GM18526 (cell line): ENCODE data around the gene RIPOR3.

Experiments
- POLR2A ChIP-seq: IDR thresholded peaks from 3 replicates; pipeline ENCODE4 v1.6.1; 2011; ENCODE audit not compliant: insufficient read length; ENCODE audit errors: extremely low read depth

The RIPOR3 gene

DNA sequence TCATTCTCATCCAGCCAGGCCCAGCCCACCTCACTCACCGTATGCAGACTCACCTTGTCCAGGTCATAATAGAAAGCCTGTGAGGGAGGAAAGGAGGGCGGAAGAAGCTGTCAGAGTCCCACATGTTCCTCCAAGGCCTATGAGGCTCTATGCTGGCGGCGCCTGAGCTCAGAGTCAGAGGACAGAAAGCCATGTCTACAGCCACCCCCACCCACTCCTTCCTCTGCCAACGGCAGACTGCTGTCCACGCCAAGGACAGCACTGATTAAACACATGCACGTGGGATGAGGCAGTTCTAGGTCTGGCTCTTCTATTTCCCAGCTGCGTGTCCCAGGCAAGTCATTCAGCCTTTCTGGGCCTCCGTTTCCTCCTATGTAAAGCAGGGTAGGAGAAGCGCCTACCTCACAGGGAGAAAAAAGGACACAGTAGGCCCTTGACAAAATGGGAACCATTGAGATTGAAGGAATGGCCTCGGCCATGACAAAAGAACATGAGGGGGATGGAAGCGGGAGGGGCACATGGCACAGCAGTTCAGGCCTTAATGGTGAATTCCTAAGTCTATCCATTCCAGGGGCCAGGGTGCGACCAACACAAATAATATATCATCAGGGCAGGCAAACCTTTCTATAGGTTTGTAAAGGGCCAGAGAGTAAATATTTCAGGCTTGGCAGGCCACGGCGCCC, 80.1 kb downstream of the RIPOR3 start:
- no peak for TF ChIP-seq POLR2A

GRCh38 chr20:50610212-50610718, 81.1 kb downstream of the RIPOR3 start:
- no peak for TF ChIP-seq POLR2A

DNA sequence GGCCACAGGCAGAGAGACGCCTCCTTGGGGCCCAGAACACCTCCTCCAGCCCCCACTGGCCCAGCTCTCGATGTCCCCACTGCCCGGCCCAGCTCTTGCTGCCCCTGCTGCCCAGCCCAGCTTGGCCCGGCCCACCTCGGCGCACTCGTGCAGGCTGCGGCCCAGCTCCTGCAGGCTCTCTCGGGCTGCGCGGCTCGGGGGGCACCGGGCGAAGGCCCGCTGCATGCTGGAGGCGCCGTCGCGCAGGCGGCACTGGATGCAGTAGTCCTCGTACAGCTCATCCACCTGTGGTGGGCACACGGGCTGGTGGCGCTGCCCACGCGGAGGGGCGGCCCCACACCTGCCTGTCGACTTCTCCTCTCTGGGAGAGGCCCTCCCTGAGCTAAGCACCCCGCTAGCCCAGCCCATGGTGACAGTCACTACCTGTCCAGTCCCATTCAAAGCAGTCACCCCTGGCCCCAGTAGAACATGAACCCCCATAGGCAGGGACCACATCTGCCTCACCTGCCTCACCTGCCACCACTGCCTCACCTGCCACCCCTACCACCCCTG, 81.8 kb downstream of the RIPOR3 start:
- no peak for TF ChIP-seq POLR2A

- TF ChIP-seq POLR2A, result no peak
Measured at GRCh38 chr20:50608750-50609104, 82.6 kb downstream of the RIPOR3 start.

GRCh38 chr20:50607850-50608749, 83.2 kb downstream of the RIPOR3 start:
- TF ChIP-seq POLR2A, result no peak

- TF ChIP-seq POLR2A, result no peak
Measured at GRCh38 chr20:50607436-50607835, 83.9 kb downstream of the RIPOR3 start.

DNA sequence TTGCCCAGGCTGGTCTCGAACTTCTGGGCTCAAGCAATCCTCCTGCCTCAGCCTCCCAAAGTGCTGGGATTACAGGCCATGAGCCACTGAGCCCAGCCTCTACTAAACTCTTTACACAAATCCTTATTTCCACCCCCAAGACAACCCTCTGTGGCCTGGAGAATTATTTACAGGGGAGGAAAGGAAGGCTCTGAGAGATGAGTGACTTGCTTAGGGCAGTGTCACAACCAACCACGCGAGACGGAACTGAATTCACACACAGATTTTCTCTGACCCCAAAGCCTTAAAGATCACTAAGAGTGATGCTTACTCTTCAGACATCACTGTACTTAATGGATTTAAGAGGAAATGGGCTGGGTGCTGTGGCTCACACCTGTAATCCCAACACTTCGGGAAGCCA, 86.2 kb downstream of the RIPOR3 start:
- no peak for TF ChIP-seq POLR2A

DNA sequence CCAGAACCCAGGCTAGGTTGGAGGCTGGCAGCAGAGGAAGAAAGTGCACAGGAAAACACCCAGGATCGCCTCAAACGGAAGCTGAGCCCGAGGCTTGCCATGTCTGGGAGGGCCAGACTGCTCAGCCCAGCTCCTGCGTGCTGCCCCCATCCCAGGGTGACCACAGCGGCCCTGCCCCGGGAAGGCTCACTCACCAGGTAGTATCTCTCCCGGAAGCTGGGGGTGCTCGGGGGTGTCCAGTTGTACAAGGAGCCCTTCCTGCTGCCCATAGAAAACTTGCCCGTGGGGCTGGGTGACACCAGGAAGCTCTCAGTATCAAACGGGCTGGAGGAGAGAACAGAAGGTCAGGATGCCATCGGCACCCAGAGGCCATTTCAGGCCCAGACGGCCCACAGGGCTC, 86.9 kb downstream of the RIPOR3 start:
- no peak for TF ChIP-seq POLR2A

GRCh38 chr20:50602432-50603088, 88.8 kb downstream of the RIPOR3 start:
- TF ChIP-seq POLR2A, result no peak

- TF ChIP-seq POLR2A, result no peak
Measured at GRCh38 chr20:50601511-50602431, 89.6 kb downstream of the RIPOR3 start.

- TF ChIP-seq POLR2A, result no peak
Measured at GRCh38 chr20:50600281-50600895, 91.0 kb downstream of the RIPOR3 start.

DNA sequence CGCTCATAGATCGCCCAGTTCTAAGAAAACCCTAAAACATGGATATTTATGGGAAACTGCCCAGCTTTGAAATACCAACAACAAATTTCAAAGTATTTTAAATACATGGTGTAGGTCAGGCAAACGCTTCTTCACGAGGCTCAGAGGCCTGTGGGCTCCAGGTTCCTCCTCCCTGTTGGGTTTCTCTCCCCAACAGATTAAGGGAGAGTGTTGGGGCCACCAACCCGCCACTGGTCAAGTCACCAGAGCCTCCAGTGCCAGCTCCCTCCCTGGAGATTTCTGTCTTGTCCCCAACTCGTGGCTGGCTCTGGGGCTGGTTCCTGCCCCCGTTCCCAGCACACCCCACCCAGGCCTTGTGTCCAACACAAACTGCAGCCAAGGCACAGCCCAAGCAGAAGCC, 93.3 kb downstream of the RIPOR3 start:
- no peak for TF ChIP-seq POLR2A

GRCh38 chr20:50597406-50597969, 93.9 kb downstream of the RIPOR3 start:
- TF ChIP-seq POLR2A, result no peak

DNA sequence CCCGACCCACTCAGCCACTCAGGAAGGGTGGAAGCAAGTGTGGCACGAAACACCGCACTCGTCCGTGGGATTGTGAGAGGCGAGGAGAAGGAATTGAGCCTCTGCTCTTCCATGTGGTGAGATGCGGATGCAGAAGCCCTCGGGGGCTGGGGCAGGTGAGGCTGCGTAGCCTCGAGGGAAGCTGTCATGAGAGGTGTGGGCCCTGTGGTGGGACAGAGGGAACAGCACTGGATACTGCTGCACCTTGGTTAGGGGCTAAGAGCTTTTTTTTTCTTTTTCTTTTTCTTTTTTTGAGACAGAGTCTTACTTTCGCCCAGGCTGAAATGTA, 94.7 kb downstream of the RIPOR3 start:
- no peak for TF ChIP-seq POLR2A
